Hematopoietic multipotent progenitor cell treated with erythropoietin and hydrocortisone succinate and interleukin-3 and kit ligand, for 6 days (in vitro differentiated cells): Measurements from ENCODE around the gene BEX3.
"Not testable (repeated sequence)": the region's sequence is repeated elsewhere in the genome, so short reads cannot be mapped to it uniquely, and the experiment has no call there.

Source experiments
- DNase-seq: peaks from one replicate; pipeline ENCODE4 v3.0.0-alpha.2; 2015

Gene BEX3

DNA sequence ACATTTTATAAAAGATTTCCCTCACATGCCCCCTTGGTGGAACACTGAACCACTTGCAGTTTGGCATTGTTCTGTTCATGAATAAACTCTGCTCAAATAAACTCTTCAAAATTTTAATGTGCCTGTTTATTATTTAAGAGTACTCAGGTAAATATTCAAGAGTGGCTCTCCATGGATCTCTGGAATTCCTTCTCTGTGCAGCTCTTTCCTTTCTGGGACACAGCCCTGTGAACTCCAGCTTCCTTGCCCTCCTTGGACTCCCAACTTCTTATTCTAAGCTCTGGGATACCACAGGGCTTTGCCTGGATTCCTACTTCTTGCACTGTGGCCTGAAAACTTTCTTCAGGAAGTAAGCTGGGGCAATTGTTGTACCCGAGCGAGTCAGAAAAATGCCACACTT, 8.3 kb downstream of the BEX3 start:
- no peak for DNase-seq

DNA sequence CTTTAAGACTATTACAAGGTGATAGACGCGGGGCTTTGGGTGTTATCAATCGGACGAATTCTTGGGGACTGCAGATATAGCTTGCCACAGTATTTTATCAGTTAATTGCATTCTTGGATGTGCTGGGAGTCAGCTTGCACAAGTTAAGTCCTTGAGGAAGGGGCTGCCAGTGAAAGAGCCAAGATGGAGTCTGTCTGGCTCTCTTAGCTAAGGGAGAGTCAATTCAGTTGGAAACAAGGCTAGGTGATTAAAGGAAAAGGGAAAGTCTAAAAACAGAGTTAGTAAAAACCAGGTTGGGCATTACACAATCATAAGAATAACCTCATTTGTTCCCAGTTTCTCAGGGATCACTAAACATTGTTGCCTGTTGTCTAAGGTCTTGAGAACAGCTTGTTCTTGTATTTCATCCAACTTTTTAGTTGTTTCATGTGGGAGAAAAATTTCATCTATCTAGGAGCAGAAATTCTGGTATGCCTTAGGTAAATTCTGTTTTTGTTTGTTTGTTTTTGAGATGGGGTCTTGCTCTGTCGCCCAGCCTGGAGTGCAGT, 9.0 kb downstream of the BEX3 start:
- not testable (repeated sequence) for DNase-seq

DNA sequence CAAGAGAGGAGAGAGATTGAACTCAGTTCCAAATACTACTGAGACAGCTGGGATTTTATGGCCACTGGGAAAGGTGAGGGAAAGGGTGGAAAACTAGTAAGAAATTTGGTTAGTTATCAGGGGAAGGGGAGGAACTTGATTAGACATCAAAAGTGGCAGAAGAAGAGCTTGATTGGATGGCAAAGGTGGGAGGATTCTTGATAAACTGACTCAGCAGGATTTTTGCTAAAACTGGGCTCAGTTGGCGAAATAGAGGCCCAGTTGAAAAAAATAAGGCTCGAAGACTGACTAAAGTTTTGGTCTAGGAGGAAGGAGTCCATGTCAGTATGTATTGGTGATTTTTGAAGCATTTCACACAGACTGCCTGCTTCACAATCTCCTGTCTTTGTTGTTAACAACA, 10.0 kb downstream of the BEX3 start:
- DNase-seq, result no peak

DNA sequence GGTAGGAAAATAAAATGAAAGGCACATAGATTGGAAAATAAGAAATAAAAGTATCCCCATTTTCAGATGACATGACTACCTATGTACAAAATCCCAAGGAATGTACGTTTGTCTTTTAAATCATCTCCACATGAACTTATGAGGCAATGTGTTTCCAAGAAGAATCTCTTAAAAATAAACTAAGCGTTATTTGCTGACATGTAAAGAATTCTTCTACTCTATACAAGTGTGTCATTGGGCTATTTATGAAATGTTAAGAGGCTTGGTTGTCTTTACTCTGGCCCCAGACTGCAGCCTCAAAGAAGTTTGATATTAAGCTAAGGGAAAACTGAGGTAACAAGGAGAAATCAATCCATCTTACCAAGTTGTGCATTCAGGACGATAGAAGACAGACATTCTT, 17.1 kb downstream of the BEX3 start:
- DNase-seq, result no peak

DNA sequence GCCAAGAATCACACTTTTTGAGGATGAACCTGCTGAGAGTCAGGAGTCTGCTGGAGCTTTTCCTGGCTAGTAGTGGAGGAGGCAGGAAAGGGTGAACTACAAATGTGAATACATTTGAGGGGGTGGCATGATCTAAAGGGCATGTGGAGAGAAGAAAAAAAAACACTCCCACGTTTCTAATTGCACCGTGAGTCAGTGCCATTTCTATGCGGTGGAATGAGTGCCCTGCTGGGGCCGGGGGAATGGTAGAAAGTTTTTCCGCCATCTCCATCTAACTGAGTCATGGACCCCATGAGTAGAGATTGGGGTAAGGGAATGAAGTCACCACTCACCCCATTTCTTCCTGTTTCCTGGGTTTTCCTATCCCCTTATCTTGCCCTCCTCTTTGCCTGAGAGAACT, 19.8 kb downstream of the BEX3 start:
- DNase-seq, result no peak

DNA sequence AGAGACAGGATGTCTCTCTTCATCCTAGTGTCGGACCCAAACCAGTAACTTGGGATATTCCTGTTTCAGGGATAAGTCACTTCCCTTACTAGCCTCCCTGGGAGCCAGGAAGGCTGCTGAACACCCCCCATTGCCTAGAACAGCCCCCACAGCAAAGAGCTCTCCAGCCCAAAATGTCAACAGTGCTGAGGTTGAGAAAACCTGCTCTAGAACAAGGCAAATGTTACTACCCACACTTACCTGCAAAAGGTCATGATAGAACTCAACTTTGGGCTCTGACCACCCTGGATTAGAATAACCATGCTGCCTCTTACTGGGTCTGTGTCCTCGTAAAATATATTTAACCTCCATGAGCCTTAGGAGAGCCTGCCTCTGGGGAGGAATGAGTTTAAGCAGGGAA, 20.3 kb downstream of the BEX3 start:
- DNase-seq, result no peak

DNA sequence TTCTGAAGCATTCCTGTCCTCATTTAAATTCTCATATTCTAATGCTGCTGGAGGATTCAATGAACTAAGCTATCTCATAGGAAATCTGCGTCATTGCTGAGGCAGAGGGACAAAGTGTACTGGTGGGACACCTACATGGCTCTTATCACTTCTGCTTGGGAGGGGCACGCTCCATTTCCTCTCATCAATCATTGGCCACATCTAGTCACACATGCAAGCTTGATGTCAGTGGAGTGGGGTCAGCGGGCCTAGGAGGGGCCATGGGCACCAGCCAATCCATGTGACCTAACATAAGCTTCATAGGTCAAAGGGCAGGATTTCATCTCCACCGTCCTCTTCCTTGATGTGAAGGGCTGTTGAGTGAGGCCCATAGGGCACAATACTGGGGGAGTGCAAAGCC, 21.4 kb downstream of the BEX3 start:
- DNase-seq, result no peak

DNA sequence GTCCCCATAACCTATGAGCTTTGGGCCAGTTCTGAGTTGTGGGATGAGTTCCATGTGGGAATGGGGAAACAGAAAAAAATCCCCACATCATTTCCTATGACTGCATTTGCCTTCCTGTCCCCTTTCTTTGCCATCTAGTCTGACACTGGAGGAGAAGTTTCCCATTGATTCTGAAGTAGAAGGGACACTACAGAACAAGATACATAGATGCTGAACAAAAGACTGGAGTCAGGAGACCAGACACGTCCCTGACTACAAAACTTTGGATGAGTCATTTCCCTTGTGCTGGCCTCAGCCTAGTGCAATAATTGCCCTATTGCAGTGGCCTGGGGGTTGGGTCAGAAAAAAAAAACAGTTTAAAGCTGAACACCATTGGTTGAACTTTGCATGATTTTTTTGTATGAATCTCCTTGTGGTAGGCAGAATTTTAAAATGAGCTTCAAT, 22.1 kb downstream of the BEX3 start:
- peak; percentile 44 for DNase-seq

DNA sequence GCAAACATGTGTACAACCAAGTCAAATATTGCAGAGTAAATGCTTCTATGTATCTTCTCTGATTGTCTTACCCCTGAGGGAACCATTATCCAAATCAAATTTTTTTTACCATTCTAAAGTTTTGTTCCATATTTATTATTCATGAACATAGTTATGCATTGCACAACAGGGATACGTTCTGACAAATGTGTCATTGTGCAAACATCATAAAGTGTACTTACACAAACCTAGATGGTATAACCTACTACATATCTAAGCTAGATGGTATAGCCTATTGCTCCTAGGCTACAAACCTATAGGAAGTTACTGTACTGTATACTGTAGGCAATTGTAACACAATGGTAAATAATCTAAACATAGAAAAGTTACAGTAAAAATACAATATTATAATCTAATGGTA, 23.4 kb downstream of the BEX3 start:
- DNase-seq, result no peak

DNA sequence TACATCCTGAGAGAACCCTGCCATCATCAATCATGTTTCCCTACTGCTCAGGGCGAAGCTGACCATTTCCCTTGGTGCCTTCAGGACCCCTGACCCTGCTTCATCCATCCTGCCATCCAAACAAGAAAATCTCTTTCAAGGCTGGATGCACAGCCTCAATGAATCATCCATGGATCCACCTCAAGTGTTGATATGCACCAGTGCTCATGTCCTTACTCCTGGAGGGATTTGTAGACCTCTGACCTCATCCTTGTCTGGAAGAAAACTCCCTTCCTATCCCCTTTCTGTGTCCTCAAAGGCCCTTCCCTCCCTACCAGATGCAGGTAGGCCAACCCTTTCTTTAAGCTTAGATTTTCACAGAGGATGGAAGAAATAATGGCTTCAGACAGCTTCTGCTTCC, 24.6 kb downstream of the BEX3 start:
- no peak for DNase-seq

DNA sequence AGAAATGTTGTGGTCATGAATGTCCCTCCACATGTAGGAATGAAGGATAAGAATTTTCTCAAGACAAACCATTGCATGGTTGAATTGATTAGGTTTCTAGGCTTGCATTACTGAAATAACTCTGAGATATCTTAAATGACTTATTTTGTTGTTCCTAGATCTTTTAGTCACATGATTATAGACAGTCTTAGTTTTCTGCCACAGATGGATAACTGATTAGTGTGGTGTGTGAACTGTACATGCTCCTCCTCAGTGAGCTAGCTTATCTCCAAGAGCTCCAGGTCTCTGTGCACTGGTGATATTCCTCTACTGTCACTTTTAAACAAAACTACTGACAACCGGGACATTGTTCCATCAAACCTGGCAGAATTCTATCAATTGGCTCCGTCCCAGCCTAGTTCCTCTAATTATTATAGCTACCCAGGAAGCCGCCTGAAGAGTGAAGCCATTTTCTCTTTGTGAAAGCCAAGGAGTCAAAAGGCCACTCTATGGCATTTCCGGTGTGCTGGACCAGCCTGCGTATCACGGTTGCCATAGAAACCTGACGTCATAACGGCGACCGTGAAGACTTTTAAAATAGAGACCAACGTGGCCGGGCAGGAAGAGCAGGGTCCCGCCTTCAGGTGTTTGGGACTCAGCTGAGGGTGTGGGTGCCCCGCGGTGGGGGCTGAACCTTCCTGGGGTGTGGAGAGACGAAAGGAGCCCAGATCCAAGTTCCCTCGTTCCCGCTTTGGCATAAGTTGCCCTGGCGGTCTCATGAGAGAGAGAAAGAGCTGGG, 28.1 kb downstream of the BEX3 start:
- DNase-seq, result peak; percentile 85

DNA sequence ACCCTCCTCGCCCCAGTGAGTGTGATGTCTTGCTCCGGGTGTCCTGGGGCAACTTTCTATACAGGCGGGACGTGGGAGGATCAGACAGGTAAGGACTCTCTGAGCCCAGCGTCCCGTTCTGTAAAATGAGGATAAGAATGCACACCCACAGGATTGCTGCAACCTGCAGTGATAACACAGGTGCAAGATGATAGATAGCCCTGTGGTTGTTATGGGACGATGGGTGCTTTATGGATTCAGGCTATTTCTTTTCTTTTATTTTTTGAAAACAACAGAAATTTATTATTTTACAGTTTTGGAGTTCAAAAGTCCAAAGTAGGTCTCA, 28.6 kb downstream of the BEX3 start:
- peak; percentile 6 for DNase-seq

DNA sequence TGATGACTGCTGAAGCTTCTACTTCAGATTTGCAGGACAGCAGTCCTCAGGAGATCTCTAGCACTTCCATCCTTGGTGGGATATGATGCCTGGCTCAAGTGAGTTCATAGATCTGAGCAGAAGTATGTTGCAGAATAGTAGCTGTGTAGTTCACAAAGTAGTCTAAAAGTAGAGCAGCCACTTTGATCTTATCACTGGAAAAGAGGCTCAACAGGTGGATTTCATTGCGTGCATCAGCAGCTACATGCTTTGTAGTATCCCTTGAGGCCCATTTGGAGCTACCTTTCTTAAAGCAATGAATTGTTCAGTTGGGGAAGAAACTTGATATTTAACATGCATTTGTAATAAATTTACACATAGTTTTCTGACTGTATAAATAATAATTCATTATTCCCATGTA, 29.9 kb downstream of the BEX3 start:
- DNase-seq, result no peak

DNA sequence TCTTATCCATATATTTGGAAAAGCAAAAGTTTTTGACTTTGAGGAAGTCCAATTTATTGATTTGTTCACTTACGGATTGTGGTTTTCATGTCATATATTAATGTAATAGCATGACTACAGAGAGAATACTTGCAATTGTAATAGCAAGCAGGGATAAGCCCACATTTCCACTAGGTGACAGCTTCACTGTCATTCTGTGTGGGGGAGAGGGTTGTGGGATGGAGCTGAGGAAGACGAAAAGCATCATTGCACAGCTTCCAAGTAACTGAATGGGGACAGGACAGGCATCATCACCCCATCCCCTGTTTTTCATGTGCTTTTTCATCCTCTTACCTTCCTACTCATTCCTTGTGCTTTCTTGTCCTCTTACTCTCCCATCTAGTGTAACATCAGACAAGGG, 31.4 kb downstream of the BEX3 start:
- DNase-seq, result no peak

DNA sequence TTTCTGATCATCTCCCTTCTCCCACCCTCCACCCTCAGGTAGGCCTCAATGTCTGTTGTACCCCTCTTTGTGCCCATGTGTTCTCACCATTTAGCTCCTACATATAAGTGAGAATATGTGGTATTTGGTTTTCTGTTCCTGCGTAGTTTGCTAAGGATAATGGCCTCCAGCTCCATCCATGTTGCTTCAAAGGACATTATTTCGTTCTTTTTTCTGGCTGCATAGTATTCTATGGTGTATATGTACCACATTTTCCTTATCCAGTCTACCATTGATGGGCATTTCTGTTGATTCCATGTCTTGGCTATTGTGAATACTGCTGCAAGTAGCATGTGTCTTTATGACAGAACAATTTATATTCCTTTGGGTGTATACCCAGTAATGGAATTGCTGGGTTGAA, 35.4 kb downstream of the BEX3 start:
- DNase-seq, result not testable (repeated sequence)

DNA sequence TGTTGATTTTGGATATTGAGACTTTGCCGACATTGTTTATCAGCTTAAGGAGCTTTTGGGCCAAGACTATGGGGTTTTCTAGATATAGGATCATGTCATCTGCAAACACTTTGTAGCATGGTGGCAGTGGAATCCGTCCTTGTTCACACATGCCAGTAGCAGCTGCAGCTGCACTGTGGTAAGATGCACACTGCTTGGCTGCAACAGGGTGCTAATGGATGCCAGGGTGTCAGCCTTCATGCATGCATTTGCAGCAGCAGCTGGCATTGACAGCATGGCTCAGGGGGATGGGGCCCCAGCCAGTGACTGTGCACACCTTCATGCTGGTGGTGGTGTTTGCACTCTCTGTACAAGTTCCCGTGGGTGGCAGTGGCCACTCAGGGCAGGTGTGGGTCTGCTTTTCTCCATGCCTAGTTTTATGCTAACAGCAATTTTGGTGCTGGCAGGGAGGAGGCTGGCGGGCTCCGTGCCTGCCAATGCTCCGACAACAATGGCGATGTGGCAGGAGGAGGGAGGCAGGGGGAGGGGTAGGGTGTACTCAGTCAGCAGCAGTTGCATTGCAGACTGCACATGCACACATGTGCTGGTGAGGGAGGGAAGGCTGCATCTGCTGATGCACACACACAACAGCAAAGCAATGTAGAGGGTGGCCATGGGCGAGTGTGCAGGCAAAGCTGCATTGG, 37.5 kb downstream of the BEX3 start:
- no peak for DNase-seq

DNA sequence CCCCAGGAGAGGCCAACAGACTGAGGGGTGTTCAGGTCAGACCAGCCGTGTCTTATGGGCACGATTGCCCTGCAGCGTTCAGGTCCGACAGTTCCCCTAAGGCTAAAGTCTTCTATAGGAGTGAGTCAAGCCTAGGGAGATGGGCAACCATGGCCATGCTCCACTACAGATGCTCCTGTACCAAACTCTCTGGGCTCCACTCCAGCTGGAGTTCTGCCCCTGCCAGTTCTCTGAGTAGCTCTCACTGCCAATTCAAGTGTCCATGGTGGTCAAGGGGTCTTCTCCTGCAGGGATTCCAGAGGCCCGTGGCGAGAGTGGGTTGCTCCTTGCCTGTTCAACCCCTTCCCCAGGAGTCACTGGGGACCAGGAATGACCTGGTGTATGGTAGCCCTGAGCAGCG, 38.2 kb downstream of the BEX3 start:
- DNase-seq, result no peak

DNA sequence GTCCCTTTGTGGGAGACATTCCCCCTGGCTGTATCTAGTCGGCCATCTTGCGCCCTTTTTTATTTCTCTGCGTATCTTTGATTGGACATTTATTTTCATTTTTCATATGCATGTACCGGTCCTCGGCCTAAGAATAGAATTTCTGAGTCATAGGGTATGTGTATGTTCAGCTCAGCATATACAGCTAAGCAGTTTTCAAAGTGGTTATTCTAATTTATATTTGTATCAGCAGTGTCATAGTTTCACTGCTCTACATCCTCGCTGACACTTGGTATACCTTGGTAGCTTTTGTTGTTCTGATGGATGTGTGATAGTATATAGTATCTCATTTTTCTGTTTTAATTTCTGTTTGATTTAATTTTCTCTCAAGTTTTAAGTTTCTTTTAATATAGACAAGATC, 38.7 kb downstream of the BEX3 start:
- no peak for DNase-seq

DNA sequence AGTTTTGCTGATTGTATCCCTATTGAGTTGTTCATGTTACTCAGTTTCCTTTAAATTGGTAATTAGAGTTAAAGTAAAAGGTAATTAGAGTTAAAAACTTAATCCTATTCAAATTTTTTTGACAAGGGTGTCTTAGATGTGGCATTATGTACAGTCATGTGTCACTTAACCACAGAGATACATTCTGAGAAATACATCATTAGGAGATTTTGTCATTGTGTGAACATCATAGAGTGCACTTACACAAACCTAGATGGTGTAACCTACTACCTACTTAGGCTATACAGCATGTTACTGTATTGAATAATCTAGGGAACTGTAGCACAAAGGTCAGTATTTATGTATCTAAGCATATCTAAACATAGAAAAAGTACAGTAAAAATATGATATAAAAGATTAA, 39.2 kb downstream of the BEX3 start:
- DNase-seq, result no peak

DNA sequence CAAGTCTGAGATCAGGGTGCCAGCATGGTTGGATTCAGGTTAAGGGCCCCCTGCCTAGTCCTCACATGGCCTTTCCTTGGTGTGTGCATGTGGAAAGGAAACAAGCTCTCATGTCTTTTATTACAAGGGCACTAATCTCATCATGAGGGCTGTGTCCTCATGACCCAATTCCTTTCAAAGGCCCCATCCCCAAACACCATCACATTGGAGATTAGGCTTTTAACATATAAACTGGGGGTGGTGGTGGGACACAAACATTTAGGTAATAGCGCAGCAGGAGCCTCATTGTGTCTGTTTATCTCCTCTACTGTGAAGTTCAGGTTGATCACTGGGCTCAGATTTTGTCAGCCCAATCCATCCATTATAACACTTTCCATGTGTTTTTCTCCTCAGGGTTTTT, 41.0 kb downstream of the BEX3 start:
- no peak for DNase-seq

DNA sequence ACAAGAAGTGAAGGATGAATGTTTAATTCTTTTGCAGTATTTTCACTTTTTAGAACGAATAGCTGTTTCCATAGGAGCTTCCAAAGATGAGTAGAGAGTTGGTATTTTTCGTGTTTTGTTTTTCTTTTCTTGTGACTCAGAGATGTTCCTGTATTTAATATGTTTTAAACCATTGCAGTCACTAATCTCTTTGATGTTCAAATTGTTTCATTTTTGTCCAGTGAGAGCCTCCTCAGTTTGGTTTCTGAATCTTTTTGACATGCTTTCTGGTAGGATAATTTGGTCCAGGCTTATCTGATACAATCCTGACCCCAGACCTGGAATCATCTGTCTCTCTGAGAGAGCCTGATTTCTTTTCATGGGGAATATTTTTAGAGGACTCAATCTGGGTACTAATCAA, 41.6 kb downstream of the BEX3 start:
- no peak for DNase-seq

DNA sequence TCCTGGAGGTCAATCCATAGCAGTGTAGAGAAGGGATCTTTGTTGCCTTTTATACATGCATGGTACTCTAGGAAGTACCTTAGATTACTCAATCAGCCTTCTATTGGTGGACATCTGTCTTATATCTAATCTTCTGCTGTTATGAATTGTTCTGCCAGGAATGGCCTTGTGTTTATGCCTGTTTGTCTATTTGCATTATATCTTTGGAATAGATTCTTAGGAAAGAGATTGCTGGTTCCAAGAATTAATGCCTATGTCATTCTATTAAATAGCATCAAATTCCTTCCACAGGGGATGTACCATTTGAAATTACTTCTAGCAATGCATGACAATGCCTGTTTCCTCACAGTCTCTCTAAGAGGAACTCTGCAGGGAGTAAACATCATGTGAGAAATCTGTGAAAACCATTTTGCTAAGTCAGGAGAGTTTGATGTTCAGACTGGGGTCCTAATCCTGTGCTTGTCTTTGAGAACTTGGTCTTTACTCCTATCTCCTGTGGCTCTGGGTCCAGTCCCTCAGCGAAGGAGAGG, 42.5 kb downstream of the BEX3 start:
- no peak for DNase-seq

DNA sequence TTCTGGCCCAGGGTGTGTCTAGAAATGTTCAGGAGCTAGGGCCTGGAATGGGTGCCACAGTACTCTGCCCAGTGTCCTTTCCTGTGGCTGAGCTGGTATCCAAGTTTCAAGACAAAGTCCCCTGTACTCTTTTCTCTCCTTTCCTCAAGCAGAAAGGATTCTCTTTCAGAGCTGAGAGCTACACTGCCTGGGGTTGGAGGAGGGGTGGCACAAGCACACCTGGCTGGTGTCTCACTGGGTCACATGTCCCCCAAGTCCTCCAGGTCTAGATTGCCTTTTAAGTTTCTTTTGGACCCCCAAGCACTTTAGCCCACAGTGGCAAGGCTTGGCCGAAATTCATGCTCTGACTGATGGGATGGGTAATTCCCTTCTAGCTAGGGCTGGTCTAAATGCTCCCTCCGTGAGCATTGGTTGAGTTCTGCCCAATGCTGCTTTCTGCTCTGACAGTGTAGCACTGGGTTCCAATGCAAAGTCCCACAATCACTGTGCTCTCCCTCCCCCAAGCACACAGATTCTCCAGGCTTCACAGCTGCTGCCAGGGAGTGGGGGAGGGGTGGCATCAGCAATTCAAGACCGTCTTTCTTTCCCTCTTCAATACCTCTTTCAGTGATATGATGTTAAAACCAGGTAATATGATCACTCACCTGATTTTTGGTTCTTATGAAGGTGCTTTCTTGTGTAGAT, 47.8 kb downstream of the BEX3 start:
- no peak for DNase-seq
